Measurements from ENCODE around the gene FLVCR1. TPM values are rescaled to one million over a fixed set of nuclear protein-coding genes. Genes with fewer than 3 reads are reported as not detected.

Gene FLVCR1
- total RNA-seq, 2 experiments from 2014 or later = 16.5 to 22.4 TPM

DNA sequence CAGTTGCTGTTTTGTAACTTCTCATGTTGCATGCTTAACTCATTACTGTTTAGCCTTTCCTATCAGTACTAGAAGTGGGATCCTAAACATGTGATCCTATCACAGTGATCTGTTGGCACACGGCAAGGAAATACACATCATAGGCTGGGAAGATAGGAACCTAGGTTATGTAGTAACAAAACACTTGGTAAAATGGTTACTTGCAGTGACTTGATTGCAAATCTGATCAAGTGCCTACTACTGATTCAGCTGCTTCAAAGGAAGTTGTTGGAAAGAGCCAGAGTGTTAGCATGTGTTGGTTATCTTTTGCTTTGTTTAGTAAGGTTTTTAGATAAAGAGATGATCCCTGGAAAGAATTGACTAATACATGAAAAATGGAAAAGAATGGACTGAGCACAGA is 83.4 kb downstream of the FLVCR1 start:
- no peaks in the 10 kb centered on the region for H3K79me2 ChIP-seq (ENCODE audit: insufficient read depth, low read depth, low read length)
- no peaks in the 10 kb centered on the region for H3K36me3 ChIP-seq (ENCODE audit: insufficient read depth, low read length)
- no peak overlapping the region for H3K4me3 ChIP-seq (ENCODE audit: low read depth, low read length, poor library complexity, severe bottlenecking)
- H3K9me2 ChIP-seq (ENCODE audit: insufficient read depth, low read length) = no peaks in the 10 kb centered on the region
- ChIA-PET POLR2A (interaction anchor here (0.6 to 0.7 kb wide), 2 partner anchors 37 to 169 kb away, joined by 3 read pairs; no protein-coding TSS in a partner anchor), CTCF (ENCODE audit: unreplicated experiment) (no interaction called here)
- no peaks in the 10 kb centered on the region; the same call in 1 of the 2 replicates for H3K9me3 ChIP-seq (ENCODE audit: low read length)
- peaks cover 54% of the 10 kb centered on the region for H3K4me1 ChIP-seq (ENCODE audit: insufficient read depth, low read length, poor library complexity, severe bottlenecking)
- no peak for TF ChIP-seq EZH2phosphoT487 (IDR thresholded peaks at IDR 0.05; ENCODE audit: borderline replicate concordance, low read depth, low read length)
- no peak for TF ChIP-seq CTCF (conservative IDR thresholded peaks at IDR 0.05; ENCODE audit: low read length)
- no peak overlapping the region for H3K4me2 ChIP-seq (ENCODE audit: low read length)
- no peaks in the 10 kb centered on the region for H4K20me1 ChIP-seq (ENCODE audit: insufficient read depth, low read length)
- no peak for DNase-seq (ENCODE audit: low spot score)
- no TSS peak for BruUV-seq (replicated peaks)
- no peak overlapping the region for H3K27ac ChIP-seq (ENCODE audit: low read depth, low read length, poor library complexity, severe bottlenecking)
- intact Hi-C loops (cut with micrococcal nuclease; ENCODE audit: unreplicated experiment) = no loop called here
- H2AFZ ChIP-seq (ENCODE audit: low read length) = no peak overlapping the region

GRCh38 chr1:212942679-212943392 is 84.8 kb downstream of the FLVCR1 start:
- Histone ChIP-seq H2AFZ (ENCODE audit: low read length) (peak overlapping the region; percentile 47; the same call in 1 of the 2 replicates), H3K27ac (ENCODE audit: low read depth, low read length, poor library complexity, severe bottlenecking) (peak overlapping the region; percentile 93), H3K4me2 (ENCODE audit: low read length) (peak overlapping the region; percentile 92), H3K4me1 (ENCODE audit: insufficient read depth, low read length, poor library complexity, severe bottlenecking) (peaks cover 66% of the 10 kb centered on the region), H3K79me2 (ENCODE audit: insufficient read depth, low read depth, low read length) (no peaks in the 10 kb centered on the region), H3K9me3 (ENCODE audit: low read length) (no peaks in the 10 kb centered on the region; the same call in 1 of the 2 replicates), H3K9me2 (ENCODE audit: insufficient read depth, low read length) (no peaks in the 10 kb centered on the region), H4K20me1 (ENCODE audit: insufficient read depth, low read length) (no peaks in the 10 kb centered on the region), H3K4me3 (ENCODE audit: low read depth, low read length, poor library complexity, severe bottlenecking) (peak overlapping the region; percentile 24), H3K36me3 (ENCODE audit: insufficient read depth, low read length) (no peaks in the 10 kb centered on the region)
- intact Hi-C loops (cut with micrococcal nuclease; ENCODE audit: unreplicated experiment) = no loop called here
- ChIA-PET POLR2A (interaction anchor here (0.6 kb wide), 1 partner anchor 10 kb away, joined by 3 read pairs; no protein-coding TSS in a partner anchor), CTCF (ENCODE audit: unreplicated experiment) (no interaction called here)
- no peak for DNase-seq (ENCODE audit: low spot score)
- BruUV-seq (replicated peaks) = no TSS peak
- no peak for TF ChIP-seq EZH2phosphoT487 (IDR thresholded peaks at IDR 0.05; ENCODE audit: borderline replicate concordance, low read depth, low read length)
- TF ChIP-seq CTCF (conservative IDR thresholded peaks at IDR 0.05; ENCODE audit: low read length) = no peak

- TF ChIP-seq EZH2phosphoT487 (IDR thresholded peaks at IDR 0.05; ENCODE audit: borderline replicate concordance, low read depth, low read length) (no peak), CTCF (conservative IDR thresholded peaks at IDR 0.05; ENCODE audit: low read length) (no peak)
- no TSS peak for BruUV-seq (replicated peaks)
- POLR2A ChIA-PET = interaction anchor here (1.1 kb wide), 1 partner anchor 14 kb away, joined by 4 read pairs; no protein-coding TSS in a partner anchor
- Histone ChIP-seq H3K4me1 (ENCODE audit: insufficient read depth, low read length, poor library complexity, severe bottlenecking) (peaks cover 66% of the 10 kb centered on the region), H3K4me2 (ENCODE audit: low read length) (peak overlapping the region; percentile 92), H3K9me3 (ENCODE audit: low read length) (peaks cover 4% of the 10 kb centered on the region; the same call in 1 of the 2 replicates), H2AFZ (ENCODE audit: low read length) (peak overlapping the region; percentile 47; the same call in 1 of the 2 replicates), H4K20me1 (ENCODE audit: insufficient read depth, low read length) (no peaks in the 10 kb centered on the region), H3K4me3 (ENCODE audit: low read depth, low read length, poor library complexity, severe bottlenecking) (peak overlapping the region; percentile 24), H3K36me3 (ENCODE audit: insufficient read depth, low read length) (no peaks in the 10 kb centered on the region), H3K79me2 (ENCODE audit: insufficient read depth, low read depth, low read length) (no peaks in the 10 kb centered on the region), H3K27ac (ENCODE audit: low read depth, low read length, poor library complexity, severe bottlenecking) (peak overlapping the region; percentile 93), H3K9me2 (ENCODE audit: insufficient read depth, low read length) (no peaks in the 10 kb centered on the region)
- no peak for DNase-seq (ENCODE audit: low spot score)
- intact Hi-C loops (cut with micrococcal nuclease; ENCODE audit: unreplicated experiment) = no loop called here
- CTCF ChIA-PET (ENCODE audit: unreplicated experiment) = no interaction called here
These were observed 85.3 kb downstream of the FLVCR1 start for GRCh38 chr1:212943393-212943710.
